Activated naive CD4-positive, alpha-beta T cell (primary cell): ENCODE measurements around the gene RERE.

Source experiments
- DNase-seq, 4 experiments: peaks; one replicate each; lab custom pipeline; 2025; lab: John Stamatoyannopoulos, UW

RERE gene

DNA sequence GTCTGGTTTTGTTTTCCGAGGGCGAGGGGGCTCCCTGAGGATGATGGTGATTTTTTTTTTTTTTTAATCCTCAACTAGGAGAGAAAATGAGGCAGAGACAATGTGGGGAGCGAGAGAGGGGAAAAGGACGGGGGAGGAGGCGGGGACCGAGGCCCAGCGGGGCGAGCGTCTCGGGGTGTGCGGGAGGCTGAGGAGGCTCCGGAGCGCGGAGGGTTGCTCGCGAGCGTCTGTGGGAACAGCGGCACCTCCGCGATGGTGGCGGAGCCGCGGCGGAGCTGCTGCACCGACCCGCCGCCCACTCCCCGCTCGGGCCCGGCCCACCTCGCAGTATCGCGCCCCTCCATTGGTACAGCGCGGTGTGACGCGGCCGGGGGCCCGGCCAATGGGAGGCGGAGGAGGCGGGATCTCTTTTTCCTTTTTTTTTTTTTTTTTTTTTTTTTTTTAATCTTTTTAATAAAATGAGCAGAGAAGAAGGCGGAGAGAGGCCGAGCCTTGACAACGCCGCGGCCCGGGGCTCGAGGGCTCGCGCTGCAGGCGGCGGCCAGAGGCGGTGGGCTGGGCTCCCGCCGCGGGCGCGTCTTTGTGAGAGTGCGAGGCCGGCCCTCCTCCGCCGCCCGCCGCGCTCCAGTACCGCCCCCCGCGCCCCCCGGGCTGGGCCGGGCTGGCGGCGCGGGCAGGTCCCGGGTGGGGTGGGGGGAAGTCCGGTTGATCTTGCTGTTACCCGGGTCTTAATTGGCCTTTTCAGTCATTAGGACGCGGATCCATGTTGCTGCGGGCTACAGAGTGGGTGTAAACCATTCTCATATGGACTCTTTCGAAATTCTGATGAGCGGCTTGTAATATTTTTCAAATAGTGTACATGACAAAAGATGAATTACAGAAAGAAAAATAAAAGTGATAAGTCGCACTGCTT, at the start of gene RERE:
Gene RERE (minus strand): TSS at position 229 of the 913 bp plus-strand sequence.
- DNase-seq = peak; percentile 91 to 96 (median 93)

DNA sequence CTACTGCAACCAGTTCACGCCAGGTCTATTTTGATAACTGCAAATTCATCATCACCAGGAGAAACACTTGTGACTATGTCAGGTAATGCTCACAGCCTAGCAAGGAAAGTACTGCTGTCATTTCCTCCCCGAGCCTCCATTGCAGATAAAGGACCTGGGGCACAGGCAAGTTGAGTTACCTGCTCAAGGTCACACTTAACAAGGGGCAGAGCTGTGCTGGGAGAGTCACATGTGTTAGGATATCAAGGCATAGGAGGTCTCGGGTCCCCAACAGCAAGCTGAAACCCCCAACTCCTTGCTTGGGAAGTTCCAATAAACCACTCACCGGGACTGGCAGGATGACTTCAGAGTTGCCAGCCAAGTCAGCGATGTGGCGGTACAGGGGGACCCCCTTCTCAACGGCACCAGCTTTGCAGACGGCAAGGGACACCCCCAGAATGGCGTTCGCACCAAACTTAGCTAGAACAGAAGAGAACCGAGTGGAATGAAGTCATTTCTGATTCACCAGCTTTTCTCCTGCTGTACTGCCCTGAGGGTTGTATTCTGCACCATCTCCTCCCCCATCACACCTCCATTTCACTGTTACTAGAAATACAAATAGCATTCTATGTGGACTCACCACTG, 49.5 kb upstream of the RERE start:
- no peak for DNase-seq

DNA sequence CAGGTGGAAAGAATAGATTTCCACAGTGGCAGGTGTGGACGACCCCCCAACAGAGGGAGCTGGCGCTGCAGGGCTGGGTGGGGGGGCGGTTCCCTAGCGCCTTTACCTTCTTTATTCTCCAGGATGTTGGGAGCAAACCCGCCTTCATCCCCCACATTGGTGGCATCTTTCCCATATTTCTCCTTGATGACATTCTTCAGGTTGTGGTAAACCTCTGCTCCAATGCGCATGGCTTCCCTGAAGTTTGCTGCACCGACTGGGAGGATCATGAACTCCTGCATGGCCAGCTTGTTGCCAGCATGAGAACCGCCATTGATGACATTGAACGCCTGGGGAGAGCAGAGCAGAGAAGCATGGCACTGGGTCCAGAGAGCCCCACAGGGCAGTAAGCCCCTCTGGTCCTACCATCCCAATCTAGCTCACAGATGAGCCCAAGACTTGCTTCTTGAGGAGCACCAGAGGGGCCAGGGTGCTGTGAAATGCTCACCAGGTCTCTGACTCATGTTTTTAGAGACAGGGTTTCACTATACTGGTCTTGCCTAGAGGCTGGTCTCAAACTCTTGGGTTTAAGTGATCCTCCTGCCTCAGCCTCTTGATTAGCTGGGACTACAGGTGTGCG, 48.8 kb upstream of the RERE start:
- no peak for DNase-seq

DNA sequence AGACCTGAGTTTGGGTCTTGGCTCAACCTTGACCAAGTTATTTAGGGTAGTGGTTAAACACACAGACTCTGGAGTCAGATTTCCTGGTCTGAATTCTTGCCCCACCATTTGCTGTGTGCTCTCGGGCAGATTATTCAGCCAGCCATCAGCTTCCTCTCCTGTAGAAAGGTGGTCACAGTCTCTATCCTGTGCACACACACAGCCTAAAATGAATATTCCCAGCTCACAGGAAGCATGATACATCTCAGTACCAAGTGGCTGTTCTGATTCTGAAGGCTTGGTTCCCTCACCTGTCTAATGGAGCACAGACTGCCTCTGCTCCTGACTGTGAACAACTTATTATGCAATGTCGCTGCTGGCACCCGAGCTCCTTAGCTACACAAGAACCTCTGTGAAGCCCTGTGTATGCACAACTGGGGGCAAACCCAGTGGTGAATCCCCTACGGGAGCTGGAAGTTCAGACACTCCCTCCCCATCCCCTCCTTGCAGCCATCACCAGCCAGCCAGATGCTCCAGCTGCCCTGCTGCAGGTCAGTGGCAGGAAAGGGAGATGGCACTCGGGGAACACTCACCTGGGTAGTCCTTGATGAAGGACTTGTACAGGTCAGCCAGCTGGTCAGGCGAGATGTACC, 47.4 kb upstream of the RERE start:
- DNase-seq = no peak

DNA sequence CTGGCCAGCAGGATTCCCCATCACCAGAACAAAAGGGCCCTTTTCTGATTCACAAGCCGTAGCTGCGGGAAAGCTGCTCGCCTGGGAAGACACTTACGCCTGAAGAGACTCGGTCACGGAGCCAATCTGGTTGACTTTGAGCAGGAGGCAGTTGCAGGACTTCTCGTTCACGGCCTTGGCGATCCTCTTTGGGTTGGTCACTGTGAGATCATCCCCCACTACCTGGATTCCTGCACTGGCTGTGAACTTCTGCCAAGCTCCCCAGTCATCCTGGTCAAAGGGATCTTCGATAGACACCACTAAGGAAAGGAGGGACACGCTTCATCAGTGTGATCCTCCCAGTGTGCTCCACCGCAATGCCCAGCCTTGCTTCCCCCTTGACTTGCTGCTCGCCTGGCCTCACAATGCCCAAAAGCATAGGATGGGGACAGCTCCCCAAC, 46.4 kb upstream of the RERE start:
- DNase-seq = no peak

DNA sequence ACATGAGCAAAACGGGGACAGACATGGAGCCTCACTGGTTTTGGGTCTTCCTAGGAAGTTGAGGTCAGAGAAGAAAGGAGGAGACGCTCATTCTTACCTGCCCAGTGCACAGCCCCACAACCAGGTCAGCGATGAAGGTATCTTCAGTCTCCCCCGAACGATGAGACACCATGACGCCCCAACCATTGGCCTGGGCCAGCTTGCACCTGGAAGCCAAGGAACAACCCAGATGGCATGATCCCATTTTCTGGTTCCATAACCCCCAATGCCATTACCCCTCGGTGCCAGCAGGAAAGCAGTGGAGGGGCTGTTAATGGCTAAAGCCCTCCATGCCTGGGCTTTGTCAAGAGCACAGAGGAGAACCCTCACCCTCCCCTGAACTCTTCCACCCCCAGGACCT, 45.7 kb upstream of the RERE start:
- DNase-seq = no peak

DNA sequence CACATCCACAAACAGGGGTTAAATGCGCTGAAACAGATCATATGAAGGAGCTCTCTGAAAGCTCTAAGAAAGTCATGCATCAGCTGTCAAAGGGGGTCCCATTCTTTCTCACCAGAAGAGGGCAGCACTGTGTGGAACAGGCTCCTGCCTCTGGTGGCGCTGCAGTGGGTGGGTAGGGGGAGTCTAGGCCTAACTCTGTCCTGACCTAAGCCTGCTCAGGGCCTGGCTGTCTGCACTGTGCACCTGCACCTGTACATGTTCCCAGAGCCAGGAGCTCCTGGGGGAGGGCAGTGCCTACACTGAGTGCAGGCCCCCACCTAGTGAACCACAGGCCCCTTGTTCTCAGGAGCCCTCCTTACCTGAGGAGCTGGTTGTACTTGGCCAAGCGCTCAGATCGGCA, 45.1 kb upstream of the RERE start:
- peak in 2 of 4 experiments; percentile 8 to 17 for DNase-seq

DNA sequence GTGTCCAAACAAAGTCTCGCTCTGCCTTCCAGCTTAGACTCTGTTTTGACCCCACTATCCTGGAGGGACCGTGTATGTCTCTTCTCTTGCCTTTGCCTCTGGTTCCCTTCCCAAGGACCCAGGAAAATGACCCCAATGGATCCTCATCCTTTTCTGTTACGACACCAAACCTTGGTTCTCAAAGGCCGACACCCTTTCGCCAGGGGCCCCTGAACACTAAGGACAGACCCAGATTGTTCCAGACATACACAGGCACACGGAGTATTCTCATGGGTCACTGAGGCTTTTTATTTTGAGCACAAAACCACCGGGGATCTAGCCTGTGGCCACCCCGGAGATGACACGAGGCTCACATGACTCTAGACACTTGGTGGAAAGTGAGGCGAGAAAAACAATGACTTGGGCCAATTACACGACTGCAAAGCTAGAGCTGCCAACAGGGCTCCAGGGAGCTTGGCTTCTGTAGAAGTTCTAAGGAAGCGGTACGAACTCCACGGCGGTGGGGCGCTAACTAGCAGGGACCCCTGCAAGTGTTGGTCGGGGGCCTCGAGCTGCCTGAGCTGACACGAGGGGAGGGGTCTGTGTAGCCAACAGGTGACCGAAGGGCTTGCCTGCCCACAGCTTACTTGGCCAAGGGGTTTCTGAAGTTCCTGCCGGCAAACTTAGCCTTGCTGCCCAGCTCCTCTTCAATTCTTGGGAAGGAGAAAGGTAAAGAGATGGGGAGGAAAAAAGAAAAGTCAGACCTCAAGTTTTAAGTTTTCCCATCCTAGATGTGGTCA, 43.5 kb upstream of the RERE start:
- DNase-seq = no peak

DNA sequence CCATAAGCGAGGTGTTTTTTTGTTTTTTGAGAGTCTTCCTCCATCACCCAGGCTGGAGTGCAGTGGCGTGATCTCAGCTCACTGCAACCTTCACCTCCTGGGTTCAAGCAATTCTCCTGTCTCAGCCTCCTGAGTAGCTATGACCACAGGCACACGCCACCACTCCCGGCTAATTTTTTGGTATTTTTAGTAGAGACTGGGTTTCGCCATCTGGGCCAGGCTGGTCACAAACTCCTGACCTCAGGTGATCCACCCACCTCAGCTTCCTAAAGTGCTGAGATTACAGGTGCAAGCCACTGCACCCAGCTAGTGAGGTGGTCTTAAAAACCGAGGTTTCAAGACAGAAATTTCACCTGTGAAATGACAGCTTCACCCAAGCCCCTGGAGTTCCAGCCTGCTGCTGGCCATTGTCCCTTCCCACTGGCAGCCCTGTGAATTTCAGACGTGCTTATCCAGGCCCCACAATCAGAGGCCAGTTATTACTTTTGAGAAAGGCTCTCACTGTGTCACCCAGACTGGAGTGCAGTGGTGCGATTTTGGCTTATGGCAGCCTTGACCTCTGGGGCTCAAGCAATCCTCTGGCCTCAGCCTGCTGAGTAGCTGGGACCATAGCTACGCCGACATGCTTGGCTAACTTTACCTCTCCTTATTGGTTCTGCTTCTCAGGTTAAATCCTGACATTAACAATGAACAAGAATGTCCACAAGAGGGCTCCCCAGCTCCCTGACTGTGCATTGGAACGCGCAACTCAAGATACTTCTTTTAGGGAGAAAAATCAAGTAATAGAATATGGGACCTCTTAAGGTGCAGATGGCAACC, 41.7 kb upstream of the RERE start:
- peak in 2 of 4 experiments; percentile 8 to 24 for DNase-seq

DNA sequence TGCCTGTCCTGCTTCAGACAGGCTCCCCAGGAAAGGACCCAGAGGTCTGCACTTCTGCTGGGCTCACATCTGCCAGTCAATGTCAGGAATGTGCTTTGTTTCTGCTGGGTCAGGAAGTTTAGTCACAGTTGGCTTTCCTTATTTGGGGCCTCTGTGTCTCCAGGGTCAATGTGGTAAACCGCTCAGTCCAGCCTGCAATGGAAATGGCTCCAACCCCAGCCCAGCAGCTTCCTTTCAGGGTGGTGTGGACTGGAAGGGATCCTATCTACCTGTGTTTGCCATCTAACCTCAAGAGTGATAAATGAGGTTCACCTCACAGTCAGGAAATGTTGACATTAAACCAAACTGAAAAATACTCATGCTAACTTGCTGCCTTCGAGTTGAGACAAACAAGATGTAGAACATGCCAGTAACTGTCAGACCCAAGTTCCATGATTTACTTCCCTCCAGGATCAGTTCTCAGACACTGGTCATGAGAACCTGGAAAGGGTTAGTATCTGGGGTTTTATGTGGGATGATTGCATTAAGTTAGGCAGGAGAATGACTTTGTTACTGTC, 40.8 kb upstream of the RERE start:
- DNase-seq = no peak

DNA sequence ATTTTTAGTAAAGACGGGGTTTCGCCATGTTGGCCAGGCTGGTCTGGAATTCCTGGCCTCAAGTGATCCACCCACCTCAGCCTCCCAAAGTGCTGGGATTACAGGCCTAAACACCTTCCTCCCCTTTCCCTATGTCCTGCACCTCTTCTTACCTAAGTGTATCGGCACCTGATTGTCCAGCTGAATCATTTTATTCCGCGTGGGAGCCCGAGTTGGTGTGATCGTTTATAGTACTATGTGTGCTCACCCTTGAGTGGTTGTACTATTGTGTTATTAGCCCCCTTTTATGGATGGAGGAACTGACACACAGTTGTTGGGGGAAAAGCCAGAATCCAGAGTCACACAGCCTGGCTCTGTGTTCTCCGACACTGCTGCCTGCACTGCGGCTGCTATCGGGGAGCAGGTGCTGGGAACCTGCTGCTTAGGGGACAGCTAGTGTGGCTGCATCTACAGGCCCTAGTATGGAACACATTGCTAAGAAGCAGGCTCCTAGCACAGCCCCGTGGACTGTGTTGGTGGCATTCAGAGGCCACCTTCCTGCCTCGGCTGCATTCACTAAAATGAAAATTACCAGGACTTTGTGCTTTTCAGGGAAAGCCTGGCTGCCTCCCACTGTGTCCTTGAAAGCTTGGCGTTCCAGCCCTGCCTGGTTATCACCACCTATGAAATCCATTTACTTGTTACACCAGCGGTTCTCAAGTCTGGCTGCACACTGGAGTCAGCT, 39.4 kb upstream of the RERE start:
- no peak for DNase-seq

DNA sequence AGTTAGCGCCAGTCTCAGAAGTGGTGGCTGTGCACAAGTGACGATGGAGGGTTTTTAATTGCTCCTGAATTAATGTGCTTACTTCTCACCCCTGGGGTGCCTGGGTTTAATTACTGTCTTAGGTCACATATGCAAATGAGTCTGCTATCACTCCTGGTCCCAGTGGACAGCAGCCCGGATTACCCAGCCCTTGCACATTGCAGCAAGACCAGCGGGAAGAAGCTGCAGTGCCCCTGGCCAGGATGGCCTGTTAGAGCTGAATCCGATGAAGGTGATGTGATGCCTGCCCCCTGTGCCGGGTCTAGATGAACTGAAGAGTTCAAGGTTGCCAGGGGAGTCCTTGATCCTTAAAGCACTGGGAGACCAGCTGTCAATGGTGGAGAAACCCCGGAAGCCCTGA, 36.8 kb upstream of the RERE start:
- DNase-seq = no peak

DNA sequence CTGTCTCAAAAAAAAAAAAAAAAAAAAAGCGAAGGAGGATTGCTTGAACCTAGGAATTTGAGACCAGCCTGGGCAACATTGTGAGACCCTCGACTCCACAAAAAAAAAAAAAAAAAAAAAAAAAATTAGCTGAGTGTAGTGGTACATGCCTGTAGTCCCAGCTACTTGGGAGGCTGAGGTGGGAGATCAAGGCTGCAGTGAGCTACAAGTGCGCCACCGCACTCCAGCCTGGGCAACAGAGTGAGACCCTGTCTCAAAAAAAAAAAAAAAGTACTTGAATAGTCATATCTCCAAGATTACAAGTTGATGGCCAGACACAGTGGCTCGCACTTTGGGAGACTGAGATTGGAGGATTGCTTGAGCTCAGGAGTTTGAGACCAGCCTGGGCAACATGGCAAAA, 33.6 kb upstream of the RERE start:
- no peak for DNase-seq

DNA sequence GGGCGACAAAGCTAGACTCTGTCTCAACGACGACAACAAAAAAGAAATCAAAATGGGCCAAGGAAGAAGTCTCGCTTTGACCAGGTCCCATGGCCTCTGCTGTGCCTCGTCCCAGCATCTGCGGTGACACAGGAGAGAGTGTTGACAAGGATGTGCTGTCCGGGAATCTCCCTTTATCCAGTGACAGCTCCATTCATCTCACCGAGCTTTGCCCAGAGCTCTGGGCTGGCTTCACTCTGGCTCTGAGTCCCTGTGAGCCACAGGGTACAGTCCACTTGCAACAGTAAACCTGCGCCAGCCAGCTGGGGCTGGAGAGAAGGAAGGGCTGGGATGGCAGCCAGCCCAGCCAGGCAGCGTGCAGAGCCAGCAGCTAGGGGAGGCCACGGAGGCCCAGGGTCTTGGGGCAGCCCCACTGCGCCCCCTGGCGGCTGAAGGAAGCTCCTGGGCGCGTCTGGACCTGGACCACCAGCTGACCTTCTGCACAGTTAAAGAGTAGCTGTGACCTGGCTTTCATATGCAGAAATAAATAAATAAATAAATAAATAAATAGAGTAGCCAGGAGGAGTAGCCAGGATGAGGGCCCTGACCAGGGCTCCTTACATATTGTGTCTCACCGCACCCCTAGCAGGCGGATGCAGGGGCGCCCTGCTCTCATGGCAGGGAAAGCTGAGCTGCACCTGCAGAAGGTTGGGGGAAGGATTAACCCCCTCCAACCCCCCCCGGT, 31.4 kb upstream of the RERE start:
- peak; percentile 33 to 70 (median 61) for DNase-seq

DNA sequence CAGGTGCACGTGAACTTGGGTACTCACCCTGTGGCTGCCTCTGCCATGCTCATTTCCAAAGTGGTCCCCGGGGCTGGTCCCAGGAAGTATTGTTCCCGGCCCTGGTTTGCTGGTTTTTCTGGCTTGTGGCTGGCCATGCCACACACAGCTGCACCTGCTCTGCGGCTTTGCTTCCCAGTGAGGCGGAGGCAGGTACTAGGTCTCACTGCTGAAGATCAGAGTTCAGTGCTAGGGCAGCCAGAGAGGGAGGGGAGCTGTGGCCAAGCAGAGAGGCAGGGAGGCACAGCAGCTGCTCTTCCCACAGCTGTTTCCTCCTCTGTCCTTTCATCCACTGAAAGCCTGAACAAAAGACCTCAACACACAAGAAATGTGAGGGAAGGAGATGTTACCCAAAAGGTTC, 30.6 kb upstream of the RERE start:
- no peak for DNase-seq

DNA sequence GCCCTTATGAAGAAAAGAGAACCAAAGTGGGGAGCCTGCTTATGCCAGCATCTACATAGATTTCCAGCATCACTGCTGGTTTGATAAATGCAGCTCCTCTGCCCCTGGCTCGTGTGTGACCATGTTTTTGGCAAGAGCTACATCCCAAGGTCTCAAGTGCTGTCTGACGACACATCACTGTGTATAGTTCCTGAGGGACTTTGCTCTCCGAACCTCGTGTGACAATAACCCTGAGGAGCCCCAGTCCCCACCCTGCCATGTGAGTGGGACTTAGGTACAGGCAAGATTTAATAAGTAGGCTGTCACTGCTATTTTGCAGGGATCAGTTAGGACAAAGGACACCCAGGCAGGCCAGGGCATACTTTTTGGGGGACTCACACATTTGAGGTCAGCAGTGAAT, 28.8 kb upstream of the RERE start:
- no peak for DNase-seq

DNA sequence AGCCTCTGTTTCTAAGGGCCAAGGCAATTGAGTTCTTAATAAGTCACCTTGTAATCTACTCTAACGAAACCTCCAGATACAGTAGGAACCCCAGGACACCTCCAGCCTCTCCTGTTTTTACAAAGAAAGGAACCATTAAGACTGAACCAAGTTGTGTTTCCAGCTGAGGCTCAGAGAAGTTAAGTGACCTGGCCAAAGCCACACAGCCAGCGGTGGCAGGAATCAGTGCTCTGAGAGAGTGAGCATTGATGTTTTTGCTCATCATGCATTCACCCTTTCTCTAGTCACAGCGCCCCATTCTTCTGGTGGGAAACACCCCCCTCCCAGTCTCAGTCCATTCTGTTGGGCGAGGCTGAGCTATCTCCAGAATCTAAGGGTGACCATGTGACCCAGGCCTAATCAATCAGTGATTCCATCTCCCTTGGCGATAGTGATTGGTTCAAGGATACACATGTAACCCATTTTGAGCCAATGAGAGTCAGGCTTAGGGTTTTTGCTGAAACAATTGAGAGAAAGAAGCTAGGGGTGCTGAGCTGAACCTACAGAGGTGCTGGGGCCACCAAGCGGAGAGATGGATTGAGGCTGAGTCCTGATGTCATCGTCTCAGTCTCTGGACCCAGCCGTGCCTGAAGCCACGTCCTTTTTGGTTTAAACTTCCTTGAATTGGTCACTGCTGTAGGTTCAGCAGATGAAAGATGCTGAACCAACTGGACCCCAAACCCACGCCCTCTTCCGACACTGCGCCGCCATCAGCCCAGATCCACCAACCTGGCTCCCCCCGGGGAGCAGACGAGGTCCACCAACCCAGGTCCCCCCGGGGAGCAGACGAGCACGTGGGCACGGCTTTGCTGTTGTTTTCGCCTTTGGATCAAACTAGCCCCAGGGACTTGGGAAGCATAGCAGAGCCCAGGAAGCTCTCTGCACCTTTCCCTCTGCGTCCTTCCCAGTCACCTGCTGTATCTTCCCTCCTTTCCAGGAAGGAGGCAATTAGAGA, 28.0 kb upstream of the RERE start:
- DNase-seq = no peak

DNA sequence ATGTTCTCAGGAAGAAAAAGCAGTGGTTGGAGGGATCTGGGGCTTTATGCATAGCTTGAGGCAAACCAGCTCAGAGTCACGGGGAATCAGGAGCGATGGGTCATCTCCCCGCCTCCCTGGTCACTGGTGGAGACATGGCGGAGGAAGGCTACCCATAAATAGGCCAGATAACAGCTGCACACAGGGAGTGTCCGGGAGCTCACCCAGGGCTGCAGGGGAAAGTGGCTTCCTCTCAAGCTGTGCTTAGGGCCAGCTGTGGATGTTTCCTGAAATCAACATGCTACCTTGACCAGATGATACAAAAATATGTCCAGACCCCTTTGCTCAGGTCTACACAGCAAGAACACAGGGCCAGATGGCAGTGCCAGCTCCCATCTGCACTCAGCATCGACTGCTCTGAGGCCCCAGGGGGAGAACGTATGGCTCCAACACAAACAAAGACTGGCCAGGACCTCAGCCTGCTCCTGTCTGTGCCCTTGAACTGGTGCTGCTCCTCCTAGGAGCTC, 27.1 kb upstream of the RERE start:
- no peak for DNase-seq
